DOHH2 (cell line): ENCODE data around the gene MYL11.
A peak's percentile ranks its signal among the peaks of the same experiment; 100 is the strongest.

Experiments
- H3F3A ChIP-seq: fragments of 200-600 bp; sonication (generic), shearing (Covaris generic); 2 replicates; pipeline ENCODE4 v1.6.0; 2016; ENCODE audit warnings: antibody characterized with exemption, mild to moderate bottlenecking; ENCODE audit not compliant: control insufficient read depth, insufficient read depth
- H3K27ac ChIP-seq: fragments of 200-600 bp; sonication (generic); 2 replicates; pipeline ENCODE4 v1.5.1; 2014; ENCODE audit warnings: low read depth, mild to moderate bottlenecking, low read length, moderate library complexity
- H3K27me3 ChIP-seq: fragments of 200-600 bp; sonication (generic); 2 replicates; pipeline ENCODE4 v1.6.1; 2014; ENCODE audit warnings: mild to moderate bottlenecking, low read length, mixed read lengths; ENCODE audit not compliant: control insufficient read depth
- H3K36me3 ChIP-seq: fragments of 200-600 bp; sonication (generic); 2 replicates; pipeline ENCODE4 v1.6.1; 2014; ENCODE audit warnings: mild to moderate bottlenecking, low read length, moderate library complexity, mixed read lengths; ENCODE audit not compliant: control insufficient read depth
- H3K4me1 ChIP-seq: fragments of 200-600 bp; sonication (generic); 2 replicates; pipeline ENCODE4 v1.6.1; 2014; ENCODE audit warnings: mild to moderate bottlenecking, low read length, mixed read lengths; ENCODE audit not compliant: control insufficient read depth
- H3K4me2 ChIP-seq: fragments of 200-600 bp; sonication (generic); 2 replicates; pipeline ENCODE4 v1.6.0; 2014; ENCODE audit warnings: mild to moderate bottlenecking, low read length, moderate library complexity
- H3K4me3 ChIP-seq: fragments of 200-600 bp; sonication (generic); 2 replicates; pipeline ENCODE4 v1.5.1; 2014; ENCODE audit warnings: mild to moderate bottlenecking, low read length, mixed read lengths
- H3K79me2 ChIP-seq: fragments of 200-600 bp; sonication (generic); 2 replicates; pipeline ENCODE4 v1.6.1; 2014; ENCODE audit warnings: mild to moderate bottlenecking, low read length, mixed read lengths; ENCODE audit not compliant: control insufficient read depth
- H3K9me2 ChIP-seq: fragments of 200-600 bp; sonication (generic); replicated peaks from 2 replicates; pipeline ENCODE4 v1.6.1; 2014; ENCODE audit warnings: mild to moderate bottlenecking, low read length, mixed read lengths; ENCODE audit not compliant: control insufficient read depth
- H3K9me3 ChIP-seq: fragments of 200-600 bp; sonication (generic); 2 replicates; pipeline ENCODE4 v1.6.1; 2014; ENCODE audit warnings: antibody characterized with exemption, low read length, mixed read lengths; ENCODE audit not compliant: control insufficient read depth, insufficient read depth
- H4K20me1 ChIP-seq: fragments of 200-600 bp; sonication (generic); 2 replicates; pipeline ENCODE4 v1.6.0; 2014; ENCODE audit warnings: low read depth, mild to moderate bottlenecking, antibody characterized with exemption, low read length, moderate library complexity; ENCODE audit not compliant: control insufficient read depth, insufficient read depth
- EZH2phosphoT487 ChIP-seq: fragments of 200-600 bp; sonication (generic); IDR thresholded peaks from 2 replicates; pipeline ENCODE4 v1.6.1; 2017; ENCODE audit warnings: borderline replicate concordance, mild to moderate bottlenecking, antibody characterized with exemption, low read length, moderate library complexity, mixed read lengths
- TF ChIP-seq, protein P1 (sequence below): fragments of 200-600 bp; sonication (generic); IDR thresholded peaks from one replicate; pipeline ENCODE4 v1.5.1; 2014; ENCODE audit warnings: antibody characterized with exemption, mild to moderate bottlenecking, low read depth, low read length; ENCODE audit not compliant: poor library complexity, severe bottlenecking

Gene MYL11

DNA sequence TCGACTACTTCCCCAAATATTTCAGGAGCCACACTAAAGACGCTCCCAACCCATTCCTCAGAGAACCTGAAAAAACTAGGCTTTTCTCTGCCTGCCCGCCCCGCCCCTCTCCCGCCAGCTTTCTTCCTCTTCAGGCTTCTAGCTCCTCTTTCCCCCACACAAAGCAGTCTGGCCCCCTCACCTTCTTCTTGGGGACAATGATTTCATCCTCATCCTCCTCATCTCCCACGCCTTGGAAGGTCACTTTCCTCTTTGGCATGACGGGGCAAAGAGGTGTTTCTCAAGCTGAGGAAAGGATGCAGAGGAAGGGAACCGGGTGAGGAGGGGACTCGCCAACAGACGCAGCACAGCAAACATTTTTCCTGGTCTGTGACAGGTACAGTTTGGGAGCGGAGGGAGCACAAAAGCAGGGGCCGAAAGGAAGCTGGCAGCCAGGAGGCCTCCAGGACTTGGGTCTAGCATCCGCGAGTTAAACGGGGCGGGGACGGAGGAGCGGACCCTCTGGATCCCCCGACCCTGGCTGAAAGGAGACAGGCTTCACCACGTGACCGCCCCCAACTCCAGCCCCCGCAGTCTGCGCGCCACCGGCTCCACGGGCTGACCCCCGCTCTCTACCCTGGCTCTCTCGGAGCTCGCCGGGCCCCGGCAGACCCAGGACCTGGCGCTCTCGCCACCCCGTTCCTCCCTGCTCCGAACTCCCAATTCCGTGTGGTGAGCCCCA lies 20.0 kb upstream of the MYL11 start:
- Histone ChIP-seq H3K4me1 (peaks cover 70% of the 10 kb centered on the region), H3K36me3 (peaks cover 85% of the 10 kb centered on the region)
- no peak for TF ChIP-seq EZH2phosphoT487
- TF ChIP-seq, protein P1, sequence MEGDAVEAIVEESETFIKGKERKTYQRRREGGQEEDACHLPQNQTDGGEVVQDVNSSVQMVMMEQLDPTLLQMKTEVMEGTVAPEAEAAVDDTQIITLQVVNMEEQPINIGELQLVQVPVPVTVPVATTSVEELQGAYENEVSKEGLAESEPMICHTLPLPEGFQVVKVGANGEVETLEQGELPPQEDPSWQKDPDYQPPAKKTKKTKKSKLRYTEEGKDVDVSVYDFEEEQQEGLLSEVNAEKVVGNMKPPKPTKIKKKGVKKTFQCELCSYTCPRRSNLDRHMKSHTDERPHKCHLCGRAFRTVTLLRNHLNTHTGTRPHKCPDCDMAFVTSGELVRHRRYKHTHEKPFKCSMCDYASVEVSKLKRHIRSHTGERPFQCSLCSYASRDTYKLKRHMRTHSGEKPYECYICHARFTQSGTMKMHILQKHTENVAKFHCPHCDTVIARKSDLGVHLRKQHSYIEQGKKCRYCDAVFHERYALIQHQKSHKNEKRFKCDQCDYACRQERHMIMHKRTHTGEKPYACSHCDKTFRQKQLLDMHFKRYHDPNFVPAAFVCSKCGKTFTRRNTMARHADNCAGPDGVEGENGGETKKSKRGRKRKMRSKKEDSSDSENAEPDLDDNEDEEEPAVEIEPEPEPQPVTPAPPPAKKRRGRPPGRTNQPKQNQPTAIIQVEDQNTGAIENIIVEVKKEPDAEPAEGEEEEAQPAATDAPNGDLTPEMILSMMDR = no peak

GRCh38 chr16:30355144-30355953 lies 19.3 kb upstream of the MYL11 start, which contains the start of gene CD2BP2:
Gene CD2BP2 (minus strand): TSS chr16:30355308. CDS start chr16:30354681, 627 bp downstream.
- TF ChIP-seq EZH2phosphoT487 = no peak
- TF ChIP-seq, protein P1 = no peak
- Histone ChIP-seq H3K4me2 (peak within 1 kb of the TSS; percentile 86), H3K36me3 (peaks cover 87% of the 10 kb centered on the region), H3K4me1 (peaks cover 63% of the 10 kb centered on the region), H3K9me2 (no peaks in the 10 kb centered on the region), H3K27me3 (no peaks in the 10 kb centered on the region), H4K20me1 (no peaks in the 10 kb centered on the region), H3K4me3 (peak within 1 kb of the TSS; percentile 86), H3K79me2 (peaks cover 76% of the 10 kb centered on the region), H3K27ac (peak within 1 kb of the TSS; percentile 64), H3F3A (peaks cover 17% of the 10 kb centered on the region), H3K9me3 (no peaks in the 10 kb centered on the region)

More for the DNA sequence above, 20.0 kb upstream of the MYL11 start:
- Histone ChIP-seq H4K20me1 (no peaks in the 10 kb centered on the region), H3F3A (peaks cover 24% of the 10 kb centered on the region), H3K27me3 (no peaks in the 10 kb centered on the region), H3K79me2 (peaks cover 69% of the 10 kb centered on the region), H3K27ac (peak overlapping the region; percentile 64), H3K4me3 (peak overlapping the region; percentile 86), H3K9me2 (no peaks in the 10 kb centered on the region), H3K9me3 (no peaks in the 10 kb centered on the region), H3K4me2 (peak overlapping the region; percentile 86)

- TF ChIP-seq EZH2phosphoT487 = no peak
- TF ChIP-seq, protein P1 = no peak
- Histone ChIP-seq H3K9me2 (no peaks in the 10 kb centered on the region), H3K9me3 (no peaks in the 10 kb centered on the region), H4K20me1 (no peaks in the 10 kb centered on the region), H3K27ac (peak overlapping the region; percentile 46), H3K36me3 (peaks cover 84% of the 10 kb centered on the region), H3K4me3 (peak overlapping the region; percentile 86), H3F3A (peaks cover 11% of the 10 kb centered on the region), H3K27me3 (no peaks in the 10 kb centered on the region), H3K4me2 (peak overlapping the region; percentile 86), H3K79me2 (peaks cover 81% of the 10 kb centered on the region), H3K4me1 (peaks cover 57% of the 10 kb centered on the region)
Observed at GRCh38 chr16:30355954-30356308, 18.7 kb upstream of the MYL11 start.
